HK-2 (cell line): ENCODE data around the gene ZNRF3.

Source experiments
- DNase-seq: peaks from one replicate; pipeline ENCODE4 v3.0.0-alpha.2; 2018; ENCODE audit not compliant: unreplicated experiment

ZNRF3 gene

GRCh38 chr22:29088809-29089208 lies 205.4 kb downstream of the ZNRF3 start:
- DNase-seq: no peak

DNA sequence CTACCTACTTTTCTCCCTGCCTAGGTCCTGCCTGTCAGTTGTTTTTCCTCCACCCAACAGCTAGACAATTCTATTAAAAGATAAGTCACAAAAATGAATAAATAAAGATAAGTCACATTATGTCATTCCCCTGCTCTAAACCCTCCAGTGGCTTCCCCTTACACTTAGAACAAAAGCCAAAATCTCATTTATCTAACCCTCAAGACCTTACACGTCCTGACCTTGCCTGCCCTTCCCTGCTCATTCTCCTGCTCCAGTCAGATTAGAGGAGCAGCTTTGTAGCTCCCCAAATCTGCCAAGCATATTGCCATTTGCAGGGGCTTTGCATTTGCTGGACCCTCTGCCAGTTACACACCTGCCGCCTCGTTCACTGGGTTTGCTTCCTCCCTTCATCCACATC lies 206.1 kb downstream of the ZNRF3 start:
- DNase-seq: no peak

GRCh38 chr22:29090039-29090438 lies 206.7 kb downstream of the ZNRF3 start:
- DNase-seq: no peak

- no peak for DNase-seq
These were observed 208.9 kb downstream of the ZNRF3 start for GRCh38 chr22:29092243-29092642.

DNA sequence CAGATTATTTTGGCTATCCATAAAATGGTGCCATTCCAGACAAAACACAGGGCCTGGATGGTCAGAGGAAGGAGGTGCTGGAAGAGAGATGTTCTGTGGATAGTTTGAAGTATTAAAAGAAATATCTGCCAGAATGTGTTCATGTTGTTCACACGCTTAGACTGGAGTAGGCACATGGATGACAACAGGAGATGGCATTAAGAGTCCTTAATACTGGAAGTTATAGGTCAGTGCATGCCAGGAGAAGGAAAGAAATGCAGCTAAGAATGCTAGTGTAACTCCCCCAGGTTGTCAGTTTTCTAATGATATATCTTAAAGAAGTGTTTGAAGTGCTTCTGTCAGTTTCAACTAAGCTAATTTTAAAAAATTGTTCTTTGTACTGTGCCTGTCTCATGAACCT lies 209.7 kb downstream of the ZNRF3 start:
- no peak for DNase-seq

DNA sequence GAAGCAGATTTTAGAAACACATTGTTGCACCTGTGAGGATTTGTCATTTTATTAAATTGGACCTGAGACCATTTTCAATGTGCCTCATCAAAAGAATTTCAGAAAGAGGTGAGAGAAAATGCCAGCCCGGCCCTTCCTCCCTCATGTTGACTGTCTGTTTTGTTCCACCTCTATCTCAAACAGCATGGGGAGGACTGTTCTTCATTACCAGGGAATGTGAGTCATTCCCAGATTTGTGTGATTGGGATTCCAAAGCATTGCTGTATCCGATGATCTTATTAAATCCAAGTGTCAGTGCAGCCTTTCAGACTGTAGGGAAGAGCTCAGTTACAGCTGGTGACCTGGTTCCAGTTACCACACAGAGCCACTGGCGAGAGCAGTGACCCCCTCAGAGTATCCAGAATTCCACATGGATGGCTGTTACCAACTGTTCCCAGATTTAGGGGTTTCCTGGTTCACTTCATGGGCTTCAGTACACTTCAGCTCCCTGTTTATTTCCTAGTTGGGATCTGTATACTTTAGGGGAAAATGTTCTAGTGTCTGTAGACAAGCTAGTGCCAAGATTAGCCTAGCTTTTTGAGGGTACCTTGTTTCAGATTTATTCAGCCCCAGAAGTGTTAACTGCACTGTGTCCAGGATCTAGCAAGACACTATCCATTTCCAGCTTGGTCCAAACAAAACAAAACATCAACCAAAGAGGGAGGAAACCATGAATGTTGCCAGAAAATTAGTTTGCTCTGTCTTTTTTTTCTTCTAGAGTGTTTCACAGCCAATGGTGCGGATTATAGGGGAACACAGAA lies 210.3 kb downstream of the ZNRF3 start:
- DNase-seq: no peak

GRCh38 chr22:29095459-29095858 lies 212.1 kb downstream of the ZNRF3 start:
- DNase-seq: no peak

- no peak for DNase-seq
These were observed 213.6 kb downstream of the ZNRF3 start for GRCh38 chr22:29096736-29097669.

DNA sequence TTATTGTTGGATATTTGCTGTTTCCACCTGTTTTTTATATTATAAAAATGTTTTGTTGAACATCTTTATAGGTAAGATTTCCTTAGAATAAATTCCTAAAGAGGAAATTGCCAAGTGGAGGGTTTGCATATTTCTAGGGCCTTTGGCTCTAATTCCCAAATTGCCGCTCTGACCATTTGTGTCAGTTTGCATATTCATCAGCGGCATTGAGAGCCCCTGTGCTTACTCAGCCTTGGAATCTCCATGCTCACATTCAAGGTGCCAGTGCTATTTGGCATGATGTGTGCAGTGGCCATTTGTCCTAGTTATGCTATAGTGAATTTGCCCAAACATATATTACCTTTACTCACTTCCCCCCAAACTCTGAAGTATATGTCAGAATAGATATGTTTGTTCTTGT lies 214.9 kb downstream of the ZNRF3 start:
- DNase-seq: no peak

- no peak for DNase-seq
These were observed 218.9 kb downstream of the ZNRF3 start for GRCh38 chr22:29102300-29102699.

DNA sequence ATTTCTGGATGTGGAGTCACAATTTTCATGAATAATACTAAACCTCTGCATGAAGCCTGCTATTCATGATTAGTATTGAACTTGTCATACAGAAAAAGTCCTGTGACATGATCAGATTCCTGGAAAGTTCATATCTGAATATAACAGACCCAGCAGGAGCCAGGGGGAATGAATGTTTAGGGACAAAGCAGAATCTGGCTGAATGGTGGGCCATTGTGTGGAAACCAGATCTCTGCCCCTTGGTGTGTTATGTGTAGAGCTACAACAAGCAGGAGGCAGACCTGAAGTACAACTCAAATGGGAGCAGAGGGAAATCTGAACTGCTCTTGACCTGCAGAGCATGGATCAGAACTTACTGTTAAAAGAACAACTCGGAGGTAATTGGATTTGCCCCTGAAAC lies 219.7 kb downstream of the ZNRF3 start:
- no peak for DNase-seq

DNA sequence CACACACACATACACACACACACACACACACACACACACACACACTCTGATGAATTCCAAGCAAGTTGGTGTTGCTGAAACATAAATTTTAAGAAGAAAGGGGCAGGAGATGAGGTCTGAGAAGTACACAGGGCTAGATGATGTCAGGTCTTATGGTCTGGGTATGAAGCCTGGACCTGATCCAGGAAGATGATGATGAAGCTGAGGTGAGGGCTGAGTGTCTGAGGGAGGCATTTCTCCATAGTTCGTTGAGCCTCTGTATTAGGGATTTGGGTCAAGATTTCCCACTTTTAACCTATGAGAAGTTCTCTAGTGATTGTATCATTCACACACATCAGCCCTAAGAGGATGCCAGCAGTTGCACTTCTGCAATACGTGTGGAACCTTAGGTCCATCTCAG lies 222.1 kb downstream of the ZNRF3 start:
- DNase-seq: no peak

DNA sequence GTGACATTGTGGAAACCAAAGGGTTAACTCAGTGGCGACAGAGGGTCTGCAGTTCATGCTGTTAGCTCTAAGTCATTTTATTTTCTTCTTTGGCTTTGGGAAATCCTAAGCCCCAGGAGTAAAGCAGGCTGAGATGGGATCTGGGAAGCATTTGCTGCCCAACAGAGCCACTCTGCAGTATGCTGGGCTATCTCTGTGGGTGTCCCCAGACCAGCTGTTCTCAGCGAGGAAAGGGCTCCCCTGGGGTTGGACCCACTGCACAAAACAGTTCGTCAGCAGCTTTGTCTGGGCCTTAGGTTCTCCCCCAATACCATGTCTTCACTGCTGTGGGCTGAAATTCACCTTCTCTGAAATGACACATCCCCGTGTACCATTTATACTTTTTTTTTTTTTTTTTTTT lies 223.5 kb downstream of the ZNRF3 start:
- DNase-seq: no peak
